ENCODE measurements around the gene C20orf173.

DNA sequence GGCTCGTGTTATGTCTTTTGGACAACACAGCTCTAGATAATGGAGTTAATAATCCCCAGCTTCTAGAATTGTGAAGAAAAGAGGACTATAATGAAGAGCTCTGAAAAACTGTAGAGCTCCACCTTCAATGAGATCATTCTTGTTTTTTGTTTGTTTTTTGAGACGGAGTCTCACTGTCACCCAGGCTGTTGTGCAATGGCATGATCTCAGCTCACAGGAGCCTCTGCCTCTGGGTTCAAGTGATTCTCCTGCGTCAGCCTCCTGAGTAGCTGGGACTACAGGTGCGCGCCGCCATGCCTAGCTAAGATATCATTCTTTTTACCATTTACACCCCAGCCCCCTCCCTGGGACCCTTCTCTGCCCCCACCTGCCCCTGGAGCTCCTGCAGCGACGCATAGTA is 49.0 kb upstream of the C20orf173 start:
- TF ChIP-seq YY1 (IDR thresholded peaks at IDR 0.05; ENCODE audit: insufficient read depth, insufficient read length) (no peak), SUZ12 (IDR thresholded peaks at IDR 0.05; ENCODE audit: extremely low read depth, insufficient read depth, insufficient read length) (no peak)

All from NT2/D1 (cell line).